Keratinocyte (primary cell): Measurements from ENCODE around the gene ATP6V0E2. TPM values are rescaled to one million over a fixed set of nuclear protein-coding genes. Genes with fewer than 3 reads are reported as not detected.

Experiments
- DNase-seq: peaks from one replicate; pipeline ENCODE4 v3.0.0-alpha.2; 2011; ENCODE audit warnings: low read depth, missing footprints, low spot score
- FAIRE-seq: peaks from 2 replicates; lab custom pipeline; 2011; peaks lifted over from hg19 to GRCh38; lab: Jason Lieb, UNC
- H2AFZ ChIP-seq: 2 replicates; pipeline ENCODE4 v1.6.0; 2012; ENCODE audit warnings: low read length, control low read depth, inconsistent platforms; ENCODE audit not compliant: control insufficient read depth
- H3K27ac ChIP-seq: 2 replicates; pipeline ENCODE4 v1.5.1; 2011; ENCODE audit warnings: low read length; ENCODE audit not compliant: control insufficient read depth, insufficient read depth
- H3K27me3 ChIP-seq: 3 replicates; pipeline ENCODE4 v1.6.0; 2011; ENCODE audit warnings: low read length; ENCODE audit not compliant: control insufficient read depth, insufficient read depth; ENCODE audit errors: extremely low read depth
- H3K36me3 ChIP-seq, 2 experiments: 2 replicates in 1 of 2; 3 replicates in 1 of 2; pipeline ENCODE4 v1.5.1; 2011; ENCODE audit warnings: low read length in 2 of 2, mild to moderate bottlenecking in 1 of 2; ENCODE audit not compliant: control insufficient read depth in 2 of 2, insufficient read depth in 2 of 2; ENCODE audit errors: extremely low read depth in 1 of 2
- H3K4me1 ChIP-seq: 3 replicates; pipeline ENCODE4 v1.5.1; 2011; ENCODE audit warnings: low read length; ENCODE audit not compliant: control insufficient read depth, insufficient read depth; ENCODE audit errors: extremely low read depth
- H3K4me2 ChIP-seq: 3 replicates; pipeline ENCODE4 v1.6.0; 2011; ENCODE audit warnings: low read depth, low read length; ENCODE audit not compliant: control insufficient read depth, insufficient read depth; ENCODE audit errors: extremely low read depth
- H3K4me3 ChIP-seq, 3 experiments: fragments of 200-600 bp in 1 of 3; sonication (generic) in 1 of 3; 2 replicates in 2 of 3; 3 replicates in 1 of 3; pipeline ENCODE4 v1.5.1; 2011 to 2016; ENCODE audit warnings: low read length in 3 of 3, mild to moderate bottlenecking in 3 of 3, control low read depth in 2 of 3, inconsistent platforms in 1 of 3, low read depth in 1 of 3, mixed read lengths in 1 of 3, mixed run types in 1 of 3, moderate library complexity in 1 of 3; ENCODE audit not compliant: control insufficient read depth in 2 of 3, insufficient read depth in 2 of 3; ENCODE audit errors: extremely low read depth in 1 of 3
- H3K79me2 ChIP-seq: 2 replicates; pipeline ENCODE4 v1.6.0; 2012; ENCODE audit warnings: low read length; ENCODE audit not compliant: control insufficient read depth, insufficient read depth
- H3K9ac ChIP-seq: 3 replicates; pipeline ENCODE4 v1.6.0; 2011; ENCODE audit warnings: low read length; ENCODE audit not compliant: control insufficient read depth, insufficient read depth; ENCODE audit errors: extremely low read depth
- H3K9me1 ChIP-seq: 3 replicates; pipeline ENCODE4 v1.6.0; 2011; ENCODE audit warnings: low read length; ENCODE audit not compliant: control insufficient read depth, insufficient read depth; ENCODE audit errors: extremely low read depth
- H3K9me3 ChIP-seq: 2 replicates; pipeline ENCODE4 v1.5.1; 2012; ENCODE audit warnings: low read depth, low read length; ENCODE audit not compliant: control insufficient read depth
- H4K20me1 ChIP-seq: 3 replicates; pipeline ENCODE4 v1.6.0; 2011; ENCODE audit warnings: low read length; ENCODE audit not compliant: control insufficient read depth, insufficient read depth; ENCODE audit errors: extremely low read depth
- CTCF ChIP-seq, 3 experiments: IDR thresholded peaks in 1 of 3; conservative IDR thresholded peaks in 1 of 3; optimal IDR thresholded peaks in 1 of 3; 2 replicates in 2 of 3; 3 replicates in 1 of 3; pipeline versions ENCODE3 to v1.5.1; 2011; ENCODE audit warnings: low read length in 3 of 3, mild to moderate bottlenecking in 3 of 3, moderate library complexity in 2 of 3, control low read depth in 1 of 3, inconsistent platforms in 1 of 3; ENCODE audit not compliant: insufficient read depth in 2 of 3; ENCODE audit errors: extremely low read depth in 1 of 3
- EZH2 ChIP-seq: IDR thresholded peaks from one replicate; pipeline ENCODE4 v1.6.1; 2012; ENCODE audit warnings: inconsistent platforms, mild to moderate bottlenecking, low read length, moderate library complexity
- dilution Hi-C: fragments of 300-500 bp; cut with MboI; formaldehyde crosslinking; loops from one replicate; pipeline ENCODE4 v1.7.0; 2020; ENCODE audit warnings: low sequenced_read_pairs; ENCODE audit not compliant: extremely low pct_ligation_motif_present
- polyA plus RNA-seq, 5 experiments: library from polyadenylated mRNA; depleted of rRNA in 3 of 5; stranded (reverse) in 3 of 5; stranded (forward) in 1 of 5; unstranded in 1 of 5; fragments of >200 nt; gene quantifications; 1 replicate in 1 of 5; 2 replicates in 3 of 5; 3 replicates in 1 of 5; pipeline versions ENCODE4 v1.2.1 to v1.2.3, GENCODE V29; 2011 to 2012; ENCODE audit warnings: missing spikeins in 2 of 5, low read depth in 1 of 5, low replicate concordance in 1 of 5

ATP6V0E2 gene
- polyA plus RNA-seq, 1 donor (not counting 4 experiments of a cell fraction or from before 2014, with no cell fraction given), result 5.0 TPM

DNA sequence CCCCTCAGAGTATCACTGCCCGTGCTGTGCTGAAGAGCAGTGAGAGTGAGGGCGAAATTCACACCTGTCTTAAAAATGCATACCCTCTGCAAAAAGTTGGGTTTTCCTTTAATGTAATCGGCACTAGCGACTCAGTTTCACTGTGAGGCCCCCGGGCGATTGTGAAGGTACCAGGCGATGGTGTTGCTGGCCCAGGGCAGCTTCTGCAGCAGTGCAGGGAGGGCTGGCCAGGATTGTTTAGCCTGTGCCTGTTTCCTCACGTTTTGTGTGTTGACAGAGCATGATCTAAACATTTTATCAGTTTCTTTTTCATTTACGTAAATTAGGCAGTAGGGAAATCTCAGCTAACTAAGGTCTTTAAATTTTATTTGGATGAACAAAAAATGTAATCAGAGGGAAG lies 22.3 kb upstream of the ATP6V0E2 start:
- no peak for FAIRE-seq
- Histone ChIP-seq H3K9me1 (no peaks in the 10 kb centered on the region), H3K27me3 (no peaks in the 10 kb centered on the region), H3K9ac (no peak overlapping the region), H2AFZ (no peak overlapping the region), H3K4me1 (peaks cover 13% of the 10 kb centered on the region), H3K79me2 (no peaks in the 10 kb centered on the region), H3K4me2 (no peak overlapping the region), H3K4me3 (no peak overlapping the region), H4K20me1 (no peaks in the 10 kb centered on the region), H3K9me3 (no peaks in the 10 kb centered on the region), H3K36me3 (peaks cover 0 to 4% of the 10 kb centered on the region in 2 experiments), H3K27ac (no peak overlapping the region)
- no peak for TF ChIP-seq EZH2
- no peak for TF ChIP-seq CTCF (optimal IDR thresholded peaks at IDR 0.05 in 1 of 3, IDR thresholded peaks at IDR 0.05 in 1 of 3, conservative IDR thresholded peaks at IDR 0.05 in 1 of 3; ENCODE audit: extremely low read depth in 1 of 3, insufficient read depth in 2 of 3, low read length in 3 of 3)
- dilution Hi-C loops, result no loop called here
- DNase-seq, result no peak

GRCh38 chr7:149853157-149853556 lies 20.6 kb upstream of the ATP6V0E2 start:
- no peaks in the 10 kb centered on the region for H3K79me2 ChIP-seq
- H3K9ac ChIP-seq, result no peak overlapping the region
- peaks cover 0 to 3% of the 10 kb centered on the region in 2 experiments for H3K36me3 ChIP-seq
- peaks cover 13% of the 10 kb centered on the region for H3K4me1 ChIP-seq
- DNase-seq (no peak), FAIRE-seq (no peak)
- no peak for TF ChIP-seq EZH2
- no peak for TF ChIP-seq CTCF (optimal IDR thresholded peaks at IDR 0.05 in 1 of 3, IDR thresholded peaks at IDR 0.05 in 1 of 3, conservative IDR thresholded peaks at IDR 0.05 in 1 of 3; ENCODE audit: extremely low read depth in 1 of 3, insufficient read depth in 2 of 3, low read length in 3 of 3)
- H3K27me3 ChIP-seq, result no peaks in the 10 kb centered on the region
- dilution Hi-C loops, result no loop called here
- no peak overlapping the region for H3K4me2 ChIP-seq
- no peaks in the 10 kb centered on the region for H4K20me1 ChIP-seq
- no peaks in the 10 kb centered on the region for H3K9me3 ChIP-seq
- H3K27ac ChIP-seq, result no peak overlapping the region
- no peaks in the 10 kb centered on the region for H3K9me1 ChIP-seq
- no peak overlapping the region for H3K4me3 ChIP-seq
- no peak overlapping the region for H2AFZ ChIP-seq
